ENCODE results near the gene SKAP2.

GRCh38 chr7:26663874-26664273 lies 200.5 kb downstream of the SKAP2 start:
- TF ChIP-seq TRIM24 (CRISPR knock-in tag; IDR thresholded peaks at IDR 0.05) (no peak), KAT2B (IDR thresholded peaks at IDR 0.05; ENCODE audit: borderline replicate concordance, low read depth, low read length) (no peak), ZBTB34 (CRISPR knock-in tag; IDR thresholded peaks at IDR 0.05) (no peak), ZNF143 (CRISPR knock-in tag; IDR thresholded peaks at IDR 0.05) (no peak), CBFB (CRISPR knock-in tag; IDR thresholded peaks at IDR 0.05) (no peak), ZNF101 (CRISPR knock-in tag; IDR thresholded peaks at IDR 0.05; ENCODE audit: borderline replicate concordance, low read depth) (no peak), HMGXB4 (CRISPR knock-in tag; IDR thresholded peaks at IDR 0.05; ENCODE audit: borderline replicate concordance in 1 of 2, low read depth in 1 of 2) (no peak), MAFK (conservative IDR thresholded peaks at IDR 0.05 in 1 of 2, IDR thresholded peaks at IDR 0.05 in 1 of 2; ENCODE audit: low read length in 2 of 2) (no peak), TP53 (CRISPR knock-in tag; conservative IDR thresholded peaks at IDR 0.05) (no peak)
- TF ChIP-seq, protein P1, sequence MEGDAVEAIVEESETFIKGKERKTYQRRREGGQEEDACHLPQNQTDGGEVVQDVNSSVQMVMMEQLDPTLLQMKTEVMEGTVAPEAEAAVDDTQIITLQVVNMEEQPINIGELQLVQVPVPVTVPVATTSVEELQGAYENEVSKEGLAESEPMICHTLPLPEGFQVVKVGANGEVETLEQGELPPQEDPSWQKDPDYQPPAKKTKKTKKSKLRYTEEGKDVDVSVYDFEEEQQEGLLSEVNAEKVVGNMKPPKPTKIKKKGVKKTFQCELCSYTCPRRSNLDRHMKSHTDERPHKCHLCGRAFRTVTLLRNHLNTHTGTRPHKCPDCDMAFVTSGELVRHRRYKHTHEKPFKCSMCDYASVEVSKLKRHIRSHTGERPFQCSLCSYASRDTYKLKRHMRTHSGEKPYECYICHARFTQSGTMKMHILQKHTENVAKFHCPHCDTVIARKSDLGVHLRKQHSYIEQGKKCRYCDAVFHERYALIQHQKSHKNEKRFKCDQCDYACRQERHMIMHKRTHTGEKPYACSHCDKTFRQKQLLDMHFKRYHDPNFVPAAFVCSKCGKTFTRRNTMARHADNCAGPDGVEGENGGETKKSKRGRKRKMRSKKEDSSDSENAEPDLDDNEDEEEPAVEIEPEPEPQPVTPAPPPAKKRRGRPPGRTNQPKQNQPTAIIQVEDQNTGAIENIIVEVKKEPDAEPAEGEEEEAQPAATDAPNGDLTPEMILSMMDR (CRISPR knock-in tag; IDR thresholded peaks at IDR 0.05): no peak
